SK-N-SH treated with all-trans-retinoic acid at 6 μM for 48 hours (cell line): Measurements from ENCODE around the gene ARL10.

Experiments
- ARNTL ChIP-seq: fragments of 450-650 bp; formaldehyde crosslinking; IDR thresholded peaks from 2 replicates; pipeline ENCODE4 v1.5.0; 2020; ENCODE audit warnings: low read depth, mild to moderate bottlenecking, moderate library complexity, borderline replicate concordance
- CREB5 ChIP-seq: fragments of 250-450 bp; sonication (Bioruptor Pico); IDR thresholded peaks from 2 replicates; pipeline ENCODE4 v1.5.1; 2020; ENCODE audit warnings: low read depth, mild to moderate bottlenecking, moderate library complexity
- ISL1 ChIP-seq: fragments of 250-450 bp; sonication (Bioruptor Pico); IDR thresholded peaks from 2 replicates; pipeline ENCODE4 v2.1.2; 2022; ENCODE audit warnings: mild to moderate bottlenecking, moderate library complexity
- PATZ1 ChIP-seq: fragments of 250-450 bp; sonication (Bioruptor Pico); IDR thresholded peaks from 2 replicates; pipeline ENCODE4 v1.8.0; 2020; ENCODE audit warnings: mild to moderate bottlenecking, moderate library complexity, borderline replicate concordance
- RARB ChIP-seq: fragments of 250-450 bp; sonication (Bioruptor Pico); IDR thresholded peaks from 2 replicates; pipeline ENCODE4 v1.8.0; 2021; ENCODE audit warnings: mild to moderate bottlenecking, moderate library complexity
- ZFP3 ChIP-seq: fragments of 250-450 bp; sonication (Bioruptor Pico); IDR thresholded peaks from 2 replicates; pipeline ENCODE4 v1.5.0; 2020; ENCODE audit warnings: mild to moderate bottlenecking, moderate library complexity
- ZNF70 ChIP-seq: fragments of 450-650 bp; formaldehyde crosslinking; IDR thresholded peaks from 2 replicates; pipeline ENCODE4 v1.5.0; 2020; ENCODE audit warnings: mild to moderate bottlenecking, moderate library complexity
- ZNF8 ChIP-seq: fragments of 450-650 bp; formaldehyde crosslinking; IDR thresholded peaks from 2 replicates; pipeline ENCODE4 v1.5.0; 2020; ENCODE audit warnings: mild to moderate bottlenecking, moderate library complexity
- TF ChIP-seq, protein P1 (sequence below): fragments of 250-450 bp; sonication (Bioruptor Pico); IDR thresholded peaks from 2 replicates; pipeline ENCODE4 v1.5.1; 2021; ENCODE audit warnings: mild to moderate bottlenecking, moderate library complexity
- TF ChIP-seq, protein P2 (sequence below): fragments of 250-450 bp; sonication (Bioruptor Pico); IDR thresholded peaks from 2 replicates; pipeline ENCODE4 v1.8.0; 2021; ENCODE audit warnings: low read depth, mild to moderate bottlenecking, moderate library complexity, borderline replicate concordance

- TF ChIP-seq ZFP3 (CRISPR knock-in tag) (no peak), ZNF8 (no peak), CREB5 (no peak), ISL1 (CRISPR knock-in tag) (no peak), PATZ1 (no peak), ZNF70 (CRISPR knock-in tag) (no peak), ARNTL (CRISPR knock-in tag) (no peak), RARB (CRISPR knock-in tag) (no peak)
- TF ChIP-seq, protein P1, sequence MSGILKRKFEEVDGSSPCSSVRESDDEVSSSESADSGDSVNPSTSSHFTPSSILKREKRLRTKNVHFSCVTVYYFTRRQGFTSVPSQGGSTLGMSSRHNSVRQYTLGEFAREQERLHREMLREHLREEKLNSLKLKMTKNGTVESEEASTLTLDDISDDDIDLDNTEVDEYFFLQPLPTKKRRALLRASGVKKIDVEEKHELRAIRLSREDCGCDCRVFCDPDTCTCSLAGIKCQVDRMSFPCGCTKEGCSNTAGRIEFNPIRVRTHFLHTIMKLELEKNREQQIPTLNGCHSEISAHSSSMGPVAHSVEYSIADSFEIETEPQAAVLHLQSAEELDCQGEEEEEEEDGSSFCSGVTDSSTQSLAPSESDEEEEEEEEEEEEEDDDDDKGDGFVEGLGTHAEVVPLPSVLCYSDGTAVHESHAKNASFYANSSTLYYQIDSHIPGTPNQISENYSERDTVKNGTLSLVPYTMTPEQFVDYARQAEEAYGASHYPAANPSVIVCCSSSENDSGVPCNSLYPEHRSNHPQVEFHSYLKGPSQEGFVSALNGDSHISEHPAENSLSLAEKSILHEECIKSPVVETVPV (CRISPR knock-in tag): no peak
- TF ChIP-seq, protein P2, sequence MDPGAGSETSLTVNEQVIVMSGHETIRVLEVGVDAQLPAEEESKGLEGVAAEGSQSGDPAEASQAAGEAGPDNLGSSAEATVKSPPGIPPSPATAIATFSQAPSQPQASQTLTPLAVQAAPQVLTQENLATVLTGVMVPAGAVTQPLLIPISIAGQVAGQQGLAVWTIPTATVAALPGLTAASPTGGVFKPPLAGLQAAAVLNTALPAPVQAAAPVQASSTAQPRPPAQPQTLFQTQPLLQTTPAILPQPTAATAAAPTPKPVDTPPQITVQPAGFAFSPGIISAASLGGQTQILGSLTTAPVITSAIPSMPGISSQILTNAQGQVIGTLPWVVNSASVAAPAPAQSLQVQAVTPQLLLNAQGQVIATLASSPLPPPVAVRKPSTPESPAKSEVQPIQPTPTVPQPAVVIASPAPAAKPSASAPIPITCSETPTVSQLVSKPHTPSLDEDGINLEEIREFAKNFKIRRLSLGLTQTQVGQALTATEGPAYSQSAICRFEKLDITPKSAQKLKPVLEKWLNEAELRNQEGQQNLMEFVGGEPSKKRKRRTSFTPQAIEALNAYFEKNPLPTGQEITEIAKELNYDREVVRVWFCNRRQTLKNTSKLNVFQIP (CRISPR knock-in tag): no peak
Measured at GRCh38 chr5:176334031-176334770, 31.1 kb upstream of the ARL10 start.
